RKO (cell line): ENCODE measurements around the gene NOXA1.
"Not testable (repeated sequence)": the region's sequence is repeated elsewhere in the genome, so short reads cannot be mapped to it uniquely, and the experiment has no call there.

Experiments used
- DNase-seq: peaks from one replicate; pipeline ENCODE4 v3.0.0-alpha.2; 2016; ENCODE audit warnings: low spot score

Gene NOXA1

DNA sequence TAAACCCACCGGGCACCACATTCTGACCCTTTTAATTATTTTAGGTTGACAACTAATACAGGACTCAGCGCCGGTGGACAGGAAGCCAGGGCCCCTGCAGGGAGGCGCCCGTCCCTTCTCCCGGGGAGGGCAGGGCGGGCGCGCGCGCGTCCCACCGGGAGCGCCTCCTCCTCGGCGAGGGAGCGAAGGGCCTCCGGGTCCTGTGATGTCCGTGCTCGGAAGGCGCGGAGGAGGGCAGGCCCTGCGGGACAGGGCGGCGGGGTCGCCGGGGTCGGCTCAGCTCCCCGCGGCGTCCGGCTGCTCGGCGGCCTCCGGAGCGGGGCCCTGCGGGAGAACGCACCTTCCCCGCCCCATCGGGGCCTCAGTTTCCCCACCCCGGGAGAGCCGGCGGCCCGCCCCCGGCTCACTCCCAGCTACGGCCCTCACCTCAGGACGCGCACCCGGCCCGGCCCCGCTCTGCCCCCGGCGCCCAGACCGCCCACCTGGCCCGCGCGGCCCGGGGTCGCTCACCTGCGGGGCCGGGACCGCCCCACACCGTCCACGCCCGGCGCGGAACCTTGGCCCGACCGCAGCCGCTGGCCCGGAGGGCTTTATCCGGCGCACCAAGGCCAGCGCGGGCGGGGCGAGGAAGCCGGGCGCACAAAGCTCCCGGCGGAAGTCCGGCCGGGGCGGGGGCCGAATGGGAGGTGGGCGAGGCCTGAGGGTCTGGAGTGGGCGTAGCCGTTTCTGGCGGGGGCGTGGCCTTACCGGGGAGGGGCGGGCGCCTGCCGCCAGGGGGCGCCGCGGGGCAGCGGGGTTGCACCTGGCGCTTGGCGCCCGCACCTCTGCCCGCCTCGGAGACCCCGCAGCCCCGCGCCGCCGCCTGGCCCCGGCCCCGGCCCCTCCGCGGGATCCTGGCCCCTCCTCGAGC is at the start of gene NOXA1, which contains the start of gene EXD3:
Gene NOXA1 (plus strand): TSS at position 790 of the 910 bp plus-strand sequence. CDS start 137 bp downstream, outside the sequence.
Gene EXD3 (minus strand): TSS at position 559 of the 910 bp plus-strand sequence. CDS start 27,805 bp downstream, outside the sequence.
- peak; percentile 96 for DNase-seq

- DNase-seq, result no peak
These were observed 49.6 kb upstream of the NOXA1 start for GRCh38 chr9:137373611-137373980.

DNA sequence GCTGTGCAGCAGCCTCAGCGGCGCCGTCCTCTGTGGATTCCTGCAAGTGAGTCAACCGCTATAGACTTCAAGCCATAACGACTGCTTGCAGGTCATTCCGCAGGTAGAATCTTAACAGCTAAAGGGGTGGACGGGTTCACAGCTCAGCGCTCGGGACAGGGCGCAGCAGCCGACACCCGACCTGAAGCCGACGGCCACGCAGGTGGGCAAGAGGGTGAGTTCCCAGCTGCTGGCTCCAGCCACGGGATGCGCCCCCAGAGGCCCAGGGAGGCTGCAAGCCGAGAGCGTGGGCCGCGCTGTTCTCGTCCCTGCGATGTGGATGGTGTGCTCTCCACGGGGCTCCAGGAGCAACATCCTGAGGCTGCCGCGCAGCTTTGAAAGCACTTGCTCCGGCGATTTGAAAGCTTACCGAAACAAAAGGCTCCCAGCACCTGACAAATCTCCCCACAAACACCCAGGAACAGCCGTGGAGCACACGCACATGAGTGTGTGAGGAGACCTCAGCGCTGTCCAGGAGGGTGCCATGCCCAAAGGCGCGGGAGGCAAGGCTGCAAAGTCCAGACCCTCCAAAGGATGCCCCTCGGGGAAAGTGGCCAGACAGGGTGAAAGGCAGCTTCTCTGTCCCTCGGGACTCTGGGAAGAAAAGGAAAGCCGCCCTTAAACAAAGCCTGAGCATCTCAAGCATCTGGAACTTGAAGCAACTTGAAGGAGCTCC is 48.9 kb upstream of the NOXA1 start:
- no peak for DNase-seq

DNA sequence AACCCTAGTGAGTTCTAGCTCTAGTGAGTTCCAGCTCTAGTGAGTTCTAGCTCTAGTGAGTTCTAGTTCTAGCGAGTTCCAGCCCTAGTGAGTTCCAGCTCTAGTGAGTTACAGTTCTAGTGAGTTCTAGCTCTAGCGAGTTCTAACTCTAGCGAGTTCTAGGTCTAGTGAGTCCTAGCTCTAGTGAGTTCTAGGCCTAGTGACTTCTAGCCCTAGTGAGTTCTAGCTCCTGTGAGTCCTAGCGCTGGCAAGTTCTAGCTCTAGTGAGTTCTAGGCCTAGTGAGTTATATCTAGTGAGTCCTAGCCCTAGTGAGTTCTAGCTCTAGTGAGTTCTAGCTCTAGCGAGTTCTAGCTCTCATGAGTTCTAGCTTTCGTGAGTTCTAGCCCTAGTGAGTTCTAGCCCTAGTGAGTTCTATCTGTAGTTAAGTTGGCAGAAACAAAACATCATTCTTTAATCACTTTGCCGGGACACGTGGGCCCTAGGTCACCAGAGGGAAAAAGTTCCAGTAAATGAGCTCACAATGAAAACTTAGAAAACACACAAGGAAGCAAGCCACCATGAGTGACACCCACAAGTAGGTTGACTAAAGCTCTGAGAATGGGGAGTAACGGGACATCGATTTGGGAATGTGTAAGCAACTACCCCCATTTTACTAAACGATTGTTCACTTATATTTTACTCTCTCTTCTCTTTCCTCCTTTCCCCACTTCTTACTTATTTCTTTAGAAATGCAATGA is 47.7 kb upstream of the NOXA1 start:
- no peak for DNase-seq

DNA sequence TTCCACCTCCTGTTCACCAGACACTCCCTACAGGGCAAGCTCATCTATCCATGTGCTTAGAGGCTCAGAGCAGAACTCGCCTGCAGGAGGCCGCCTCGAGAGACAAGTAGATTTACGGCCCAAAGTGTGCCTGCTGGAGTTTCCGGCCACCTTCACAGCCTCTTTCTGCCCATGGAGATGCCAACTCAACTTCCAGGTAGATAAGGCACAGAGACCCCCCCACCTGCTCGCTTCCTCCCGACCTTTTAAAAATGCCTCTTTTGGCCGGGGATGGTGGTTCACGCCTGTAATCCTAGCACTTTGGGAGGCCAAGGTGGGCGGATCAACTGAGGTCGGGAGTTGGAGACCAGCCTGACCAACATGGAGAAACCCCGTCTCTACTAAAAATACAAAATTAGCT is 46.8 kb upstream of the NOXA1 start:
- DNase-seq, result no peak

DNA sequence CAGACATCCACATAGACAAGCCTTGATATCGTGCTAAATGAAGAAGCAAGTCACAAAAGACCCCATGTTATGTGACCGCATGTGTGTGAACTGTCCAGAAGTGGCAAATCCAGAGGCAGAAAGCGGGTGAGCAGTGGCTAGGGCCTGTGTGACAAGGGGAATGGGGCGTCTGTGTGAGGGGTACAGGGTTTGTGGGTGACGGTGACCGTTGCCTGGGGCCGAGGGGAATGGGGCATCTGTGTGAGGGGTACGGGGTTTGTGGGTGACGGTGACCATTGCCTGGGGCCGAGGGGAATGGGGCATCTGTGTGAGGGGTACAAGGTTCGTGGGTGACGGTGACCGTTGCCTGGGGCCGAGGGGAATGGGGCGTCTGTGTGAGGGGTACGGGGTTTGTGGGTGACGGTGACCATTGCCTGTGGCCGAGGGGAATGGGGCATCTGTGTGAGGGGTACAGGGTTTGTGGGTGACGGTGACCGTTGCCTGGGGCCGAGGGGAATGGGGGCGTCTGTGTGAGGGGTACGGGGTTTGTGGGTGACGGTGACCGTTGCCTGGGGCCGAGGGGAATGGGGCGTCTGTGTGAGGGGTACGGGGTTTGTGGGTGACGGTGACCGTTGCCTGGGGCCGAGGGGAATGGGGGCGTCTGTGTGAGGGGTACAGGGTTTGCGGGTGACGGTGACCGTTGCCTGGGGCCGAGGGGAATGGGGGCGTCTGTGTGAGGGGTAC is 44.3 kb upstream of the NOXA1 start:
- not testable (repeated sequence) for DNase-seq

DNA sequence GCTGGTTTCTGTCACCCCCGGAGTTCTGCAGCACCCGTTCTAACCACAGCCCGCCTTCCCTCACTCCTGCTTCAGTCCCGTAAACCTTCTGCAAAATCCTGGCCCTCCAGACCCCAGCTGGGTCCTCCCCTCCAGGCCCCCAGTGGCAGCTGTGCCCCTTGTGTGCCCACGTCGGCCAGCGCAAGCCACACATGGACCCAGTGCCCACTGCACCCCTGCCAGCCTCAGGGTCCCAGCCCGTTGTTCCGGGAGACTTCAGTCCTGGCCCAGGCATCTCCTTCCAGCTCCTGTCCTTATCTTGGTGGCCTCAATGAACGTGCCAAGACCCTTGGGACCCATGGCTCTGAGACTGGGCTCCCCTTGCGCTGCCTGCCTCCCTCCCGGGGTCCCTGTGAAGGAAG is 43.4 kb upstream of the NOXA1 start:
- no peak for DNase-seq

- no peak for DNase-seq
These were observed 43.0 kb upstream of the NOXA1 start for GRCh38 chr9:137380171-137380570.

DNA sequence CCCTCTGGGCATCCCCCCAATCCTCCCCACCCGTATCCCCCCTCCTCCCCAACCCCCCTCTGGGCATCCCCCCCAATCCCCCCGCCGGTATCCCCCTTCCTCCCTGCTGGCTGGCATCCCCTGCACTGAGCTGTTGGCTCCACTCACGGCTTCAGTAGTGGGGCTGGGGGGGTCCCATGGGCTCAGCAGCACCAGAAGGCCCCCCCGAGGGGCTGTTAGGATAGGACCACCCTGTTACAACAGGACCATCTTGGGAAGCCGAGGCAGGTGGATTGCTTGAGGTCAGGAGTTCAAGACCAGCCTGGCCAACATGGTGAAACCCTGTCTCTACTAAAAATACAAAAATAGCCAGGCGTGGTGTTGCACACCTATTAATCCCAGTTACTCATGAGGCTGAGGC is 42.6 kb upstream of the NOXA1 start:
- no peak for DNase-seq

DNA sequence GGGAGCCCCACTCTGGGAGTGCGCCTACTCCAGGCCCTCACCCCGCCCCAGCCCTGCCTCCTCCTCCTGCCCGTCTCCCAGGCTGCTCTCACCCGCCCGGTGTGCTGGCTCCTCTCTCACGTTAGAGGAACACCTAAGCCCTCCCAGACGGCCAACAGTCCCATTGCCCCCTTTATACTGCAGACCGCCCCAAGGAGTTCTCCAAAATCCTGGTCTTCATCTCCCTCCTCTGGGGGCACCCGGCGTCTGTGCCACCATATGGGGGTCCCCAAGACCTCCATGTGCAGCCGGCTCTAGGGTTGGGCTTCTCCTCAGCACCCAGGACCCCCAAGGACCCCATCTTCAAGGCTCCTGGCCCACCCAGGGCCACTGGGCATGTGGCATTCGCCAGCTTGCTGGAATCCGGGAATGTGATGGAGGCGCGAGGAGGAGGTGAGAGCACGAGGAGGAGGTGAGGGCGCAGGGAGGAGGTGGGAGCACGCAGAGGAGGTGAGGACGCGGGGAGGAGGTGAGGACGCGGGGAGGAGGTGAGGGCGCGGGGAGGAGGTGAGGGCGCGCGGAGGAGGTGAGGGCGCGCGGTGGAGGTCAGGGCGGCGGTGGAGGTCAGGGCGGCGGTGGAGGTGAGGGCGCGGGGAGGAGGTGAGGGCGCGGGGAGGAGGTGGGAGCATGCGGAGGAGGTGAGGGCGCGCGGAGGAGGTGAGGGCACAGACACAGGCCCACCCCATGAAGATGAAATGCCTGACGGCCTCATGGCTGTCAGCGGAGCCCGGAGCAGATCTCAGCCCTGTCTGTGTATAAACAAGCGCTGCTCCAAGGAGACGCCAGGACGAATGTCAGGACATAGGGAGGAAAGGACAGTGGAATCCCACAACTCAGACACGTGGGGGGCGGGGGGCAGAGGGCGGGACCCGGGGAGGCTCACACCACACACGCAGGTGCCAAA is 41.4 kb upstream of the NOXA1 start:
- DNase-seq, result no peak

GRCh38 chr9:137382444-137383080 is 40.6 kb upstream of the NOXA1 start:
- no peak for DNase-seq

DNA sequence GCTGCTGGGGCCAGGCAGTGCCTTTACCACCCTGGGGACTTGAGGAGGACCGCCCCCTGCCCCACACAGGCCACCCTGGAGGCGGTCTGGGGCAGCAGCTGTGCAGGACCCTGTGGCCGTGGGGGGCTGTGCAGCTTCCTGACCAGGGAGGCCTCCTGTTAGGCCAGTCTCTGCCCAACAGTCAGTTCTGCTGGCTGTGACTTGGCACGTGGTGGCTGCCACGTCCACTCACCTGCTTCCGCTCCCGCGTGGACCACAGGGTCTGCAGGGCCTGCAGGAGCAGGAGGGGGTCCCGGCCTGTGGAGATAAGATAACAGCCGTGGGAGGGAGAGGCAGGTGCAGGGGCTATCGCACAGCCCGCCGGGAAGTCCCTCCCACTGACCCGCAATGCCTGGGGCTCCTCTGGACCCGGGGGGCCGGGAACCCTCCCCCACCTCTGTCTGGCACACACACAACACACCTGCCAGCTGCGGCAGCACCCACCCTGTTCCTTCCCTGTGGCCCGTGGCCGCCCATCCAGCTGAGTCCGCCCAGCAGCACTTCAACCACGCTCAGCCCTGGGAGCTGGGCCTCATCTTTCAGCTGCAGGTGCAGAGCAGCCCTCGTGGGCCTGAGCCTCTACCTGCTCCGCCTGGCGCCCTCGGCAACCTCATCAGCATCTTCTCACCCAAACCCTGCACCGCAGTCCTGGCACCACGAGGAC is 40.0 kb upstream of the NOXA1 start:
- DNase-seq, result no peak

GRCh38 chr9:137383784-137384756 is 39.1 kb upstream of the NOXA1 start:
- DNase-seq, result no peak

DNA sequence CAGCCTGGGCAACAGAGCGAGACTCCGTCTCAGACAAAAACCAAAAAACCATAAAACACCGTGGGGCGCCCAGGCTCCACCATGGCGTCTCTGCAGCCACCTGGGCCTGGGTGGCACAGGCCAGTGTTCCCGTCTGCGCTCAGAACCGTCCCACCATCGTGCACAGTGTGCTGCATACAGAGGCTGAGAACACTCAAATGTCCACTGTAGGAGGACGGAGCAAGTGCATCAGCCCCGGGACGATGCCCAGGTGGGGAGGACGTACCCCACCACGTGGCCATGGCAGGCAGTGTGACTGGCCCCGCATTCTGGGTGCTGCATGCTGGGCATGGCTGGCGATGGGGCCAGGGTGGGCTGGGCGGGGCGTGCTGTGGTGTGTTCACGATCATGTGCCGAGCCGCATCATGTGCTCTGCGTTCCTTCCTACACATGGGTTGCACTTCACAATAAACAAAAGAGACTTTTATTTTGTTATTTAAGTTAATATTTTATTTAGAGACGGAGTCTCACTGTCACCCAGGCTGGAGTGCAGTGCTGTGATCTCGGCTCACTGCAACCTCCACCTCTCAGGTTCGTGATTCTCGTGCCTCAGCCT is 38.0 kb upstream of the NOXA1 start:
- DNase-seq, result no peak

DNA sequence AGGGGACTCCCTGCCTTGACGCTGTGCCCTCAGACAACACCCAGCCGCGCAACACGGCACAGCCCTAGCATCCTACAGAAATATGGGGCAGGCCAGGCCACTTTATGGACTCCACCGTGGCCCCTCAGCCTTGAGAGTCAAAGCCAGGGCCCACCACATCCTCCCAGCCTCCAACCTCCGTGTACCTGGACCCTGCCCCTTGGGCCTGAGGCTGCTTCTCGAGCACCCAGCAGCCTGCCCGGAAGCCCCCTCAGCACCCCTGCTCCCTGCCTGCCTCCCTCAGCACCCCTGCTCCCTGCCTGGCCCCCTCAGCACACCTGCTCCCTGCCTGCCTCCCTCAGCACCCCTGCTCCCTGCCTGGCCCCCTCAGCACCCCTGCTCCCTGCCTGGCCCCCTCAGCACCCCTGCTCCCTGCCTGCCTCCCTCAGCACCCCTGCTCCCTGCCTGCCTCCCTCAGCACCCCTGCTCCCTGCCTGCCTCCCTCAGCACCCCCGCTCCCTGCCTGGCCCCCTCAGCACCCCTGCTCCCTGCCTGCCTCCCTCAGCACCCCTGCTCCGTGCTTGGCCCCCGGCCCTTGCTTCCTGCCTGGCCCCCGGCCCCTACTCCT is 36.6 kb upstream of the NOXA1 start:
- not testable (repeated sequence) for DNase-seq

- no peak for DNase-seq
These were observed 35.9 kb upstream of the NOXA1 start for GRCh38 chr9:137387114-137387890.
